ENCODE measurements around the gene BBLN.
"Not testable (repeated sequence)": the region's sequence is repeated elsewhere in the genome, so short reads cannot be mapped to it uniquely, and the experiment has no call there.

BBLN gene

GRCh38 chr9:128124873-128125579 is 35.0 kb upstream of the BBLN start:
- DNase-seq = peak; percentile 70 to 79

GRCh38 chr9:128125580-128126354 is 34.3 kb upstream of the BBLN start:
- no peak for DNase-seq

GRCh38 chr9:128127568-128127989 is 32.5 kb upstream of the BBLN start, which contains the start of gene PTGES2:
Gene PTGES2 (minus strand): TSS chr9:128127729. CDS start chr9:128127717, 12 bp downstream.
- peak; percentile 77 to 84 for DNase-seq

GRCh38 chr9:128127990-128128835 is 31.9 kb upstream of the BBLN start:
- peak; percentile 79 to 86 for DNase-seq

GRCh38 chr9:128128836-128129590 is 31.1 kb upstream of the BBLN start:
- DNase-seq = no peak

- DNase-seq = not testable (repeated sequence)
Measured at GRCh38 chr9:128129976-128130590, 30.0 kb upstream of the BBLN start.

- DNase-seq = not testable (repeated sequence)
Measured at GRCh38 chr9:128130651-128131050, 29.4 kb upstream of the BBLN start.

- DNase-seq = not testable (repeated sequence)
Measured at GRCh38 chr9:128131346-128131745, 28.7 kb upstream of the BBLN start.

GRCh38 chr9:128132139-128132538 is 27.9 kb upstream of the BBLN start:
- not testable (repeated sequence) for DNase-seq

GRCh38 chr9:128135561-128135960 is 24.5 kb upstream of the BBLN start:
- DNase-seq = not testable (repeated sequence)

- DNase-seq = no peak
Measured at GRCh38 chr9:128136816-128137793, 23.0 kb upstream of the BBLN start.

GRCh38 chr9:128138001-128138400 is 22.1 kb upstream of the BBLN start:
- no peak for DNase-seq

- DNase-seq = no peak
Measured at GRCh38 chr9:128139621-128140020, 20.4 kb upstream of the BBLN start.

GRCh38 chr9:128141604-128142003 is 18.5 kb upstream of the BBLN start:
- DNase-seq = no peak

- DNase-seq = no peak
Measured at GRCh38 chr9:128142061-128142460, 18.0 kb upstream of the BBLN start.

- DNase-seq = no peak
Measured at GRCh38 chr9:128142596-128142995, 17.5 kb upstream of the BBLN start.

GRCh38 chr9:128143525-128144238 is 16.4 kb upstream of the BBLN start:
- DNase-seq = peak; percentile 53 to 58

GRCh38 chr9:128144239-128145181 is 15.6 kb upstream of the BBLN start:
- no peak for DNase-seq

- DNase-seq = no peak
Measured at GRCh38 chr9:128145536-128145935, 14.5 kb upstream of the BBLN start.
